DOHH2 (cell line): ENCODE data around the gene ZNF536.

Experiments
- EZH2phosphoT487 ChIP-seq: fragments of 200-600 bp; sonication (generic); IDR thresholded peaks from 2 replicates; pipeline ENCODE4 v1.6.1; 2017; ENCODE audit warnings: borderline replicate concordance, mild to moderate bottlenecking, antibody characterized with exemption, low read length, moderate library complexity, mixed read lengths
- TF ChIP-seq, protein P1 (sequence below): fragments of 200-600 bp; sonication (generic); IDR thresholded peaks from one replicate; pipeline ENCODE4 v1.5.1; 2014; ENCODE audit warnings: antibody characterized with exemption, mild to moderate bottlenecking, low read depth, low read length; ENCODE audit not compliant: poor library complexity, severe bottlenecking

DNA sequence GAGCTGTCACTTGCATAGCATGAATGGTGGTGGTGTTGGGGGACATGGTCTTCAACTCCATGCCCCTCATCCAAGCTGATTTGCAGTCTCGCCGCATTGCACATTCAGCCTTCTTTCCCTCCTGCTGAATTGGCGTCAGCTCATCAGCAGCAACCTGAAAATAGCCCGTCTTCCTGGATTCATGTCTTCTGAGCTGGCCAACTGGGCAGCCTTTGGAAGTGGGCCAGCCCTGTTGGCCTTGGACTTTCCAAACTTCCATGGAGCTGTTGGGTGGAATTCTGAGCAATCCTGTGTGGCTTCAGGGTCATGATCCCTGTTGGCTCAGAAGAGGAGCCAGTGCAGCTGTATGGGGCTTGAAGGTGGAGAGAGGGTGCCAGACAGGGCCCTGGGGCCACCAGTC is 68.8 kb downstream of the ZNF536 start:
- TF ChIP-seq, protein P1, sequence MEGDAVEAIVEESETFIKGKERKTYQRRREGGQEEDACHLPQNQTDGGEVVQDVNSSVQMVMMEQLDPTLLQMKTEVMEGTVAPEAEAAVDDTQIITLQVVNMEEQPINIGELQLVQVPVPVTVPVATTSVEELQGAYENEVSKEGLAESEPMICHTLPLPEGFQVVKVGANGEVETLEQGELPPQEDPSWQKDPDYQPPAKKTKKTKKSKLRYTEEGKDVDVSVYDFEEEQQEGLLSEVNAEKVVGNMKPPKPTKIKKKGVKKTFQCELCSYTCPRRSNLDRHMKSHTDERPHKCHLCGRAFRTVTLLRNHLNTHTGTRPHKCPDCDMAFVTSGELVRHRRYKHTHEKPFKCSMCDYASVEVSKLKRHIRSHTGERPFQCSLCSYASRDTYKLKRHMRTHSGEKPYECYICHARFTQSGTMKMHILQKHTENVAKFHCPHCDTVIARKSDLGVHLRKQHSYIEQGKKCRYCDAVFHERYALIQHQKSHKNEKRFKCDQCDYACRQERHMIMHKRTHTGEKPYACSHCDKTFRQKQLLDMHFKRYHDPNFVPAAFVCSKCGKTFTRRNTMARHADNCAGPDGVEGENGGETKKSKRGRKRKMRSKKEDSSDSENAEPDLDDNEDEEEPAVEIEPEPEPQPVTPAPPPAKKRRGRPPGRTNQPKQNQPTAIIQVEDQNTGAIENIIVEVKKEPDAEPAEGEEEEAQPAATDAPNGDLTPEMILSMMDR, result no peak
- no peak for TF ChIP-seq EZH2phosphoT487
